ENCODE measurements around the gene IL21R. TPM values are rescaled to one million over a fixed set of nuclear protein-coding genes. Genes with fewer than 3 reads are reported as not detected.
A peak's percentile ranks its signal among the peaks of the same experiment; 100 is the strongest.
"Not testable (repeated sequence)": the region's sequence is repeated elsewhere in the genome, so short reads cannot be mapped to it uniquely, and the experiment has no call there.

The IL21R gene
- total and polyA plus RNA-seq, 2 experiments from 2014 or later, result not detected

- no peak overlapping the region for H3K27ac ChIP-seq
- H3K4me1 ChIP-seq (ENCODE audit: low read depth), result no peaks in the 10 kb centered on the region
- no peak for DNase-seq (ENCODE audit: low read depth in 1 of 2, low spot score in 1 of 2)
- no peaks in the 10 kb centered on the region for H3K36me3 ChIP-seq
- H3K9me3 ChIP-seq (ENCODE audit: low read depth), result no peaks in the 10 kb centered on the region
- no peaks in the 10 kb centered on the region for H3K27me3 ChIP-seq
- no peak overlapping the region for H3K4me3 ChIP-seq
- TF ChIP-seq CTCF (IDR thresholded peaks at IDR 0.05; ENCODE audit: low read depth, low read length), result no peak
Measured at GRCh38 chr16:27450196-27450549, 48.2 kb downstream of the IL21R start.

GRCh38 chr16:27452569-27453493, 50.9 kb downstream of the IL21R start:
- no peak for DNase-seq (ENCODE audit: low read depth in 1 of 2, low spot score in 1 of 2)

DNA sequence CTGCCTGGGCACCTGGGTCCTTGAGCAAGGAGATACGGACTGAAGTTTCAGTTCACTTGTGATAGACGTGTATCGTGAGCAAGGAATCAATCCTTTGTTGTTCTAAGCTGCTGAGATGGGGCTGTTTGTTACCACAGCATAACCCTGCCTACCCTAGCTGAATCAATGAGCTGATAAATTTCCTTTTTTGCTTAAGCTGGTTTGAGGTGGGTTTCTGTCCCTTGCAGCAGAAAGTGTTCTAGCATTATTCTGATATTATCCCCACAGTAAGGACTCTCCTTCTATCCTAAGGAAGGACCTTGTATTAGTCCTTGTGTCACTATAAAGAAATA, 51.5 kb downstream of the IL21R start:
- H3K9me3 ChIP-seq (ENCODE audit: low read depth), result no peaks in the 10 kb centered on the region
- H3K36me3 ChIP-seq, result no peaks in the 10 kb centered on the region
- H3K27me3 ChIP-seq, result no peaks in the 10 kb centered on the region
- no peaks in the 10 kb centered on the region for H3K4me1 ChIP-seq (ENCODE audit: low read depth)
- DNase-seq (ENCODE audit: low read depth in 1 of 2, low spot score in 1 of 2), result no peak
- no peak overlapping the region for H3K27ac ChIP-seq
- no peak overlapping the region for H3K4me3 ChIP-seq
- no peak for TF ChIP-seq CTCF (IDR thresholded peaks at IDR 0.05; ENCODE audit: low read depth, low read length)

More at GRCh38 chr16:27452569-27453493, 50.9 kb downstream of the IL21R start:
- no peaks in the 10 kb centered on the region for H3K36me3 ChIP-seq
- H3K4me3 ChIP-seq, result no peak overlapping the region
- H3K27ac ChIP-seq, result no peak overlapping the region
- H3K4me1 ChIP-seq (ENCODE audit: low read depth), result no peaks in the 10 kb centered on the region
- no peaks in the 10 kb centered on the region for H3K27me3 ChIP-seq
- no peak for TF ChIP-seq CTCF (IDR thresholded peaks at IDR 0.05; ENCODE audit: low read depth, low read length)
- H3K9me3 ChIP-seq (ENCODE audit: low read depth), result no peaks in the 10 kb centered on the region

GRCh38 chr16:27455700-27456099, 53.7 kb downstream of the IL21R start:
- Histone ChIP-seq H3K36me3 (peaks cover 3% of the 10 kb centered on the region), H3K4me3 (no peak overlapping the region), H3K27ac (no peak overlapping the region), H3K4me1 (ENCODE audit: low read depth) (no peaks in the 10 kb centered on the region), H3K9me3 (ENCODE audit: low read depth) (no peaks in the 10 kb centered on the region), H3K27me3 (no peaks in the 10 kb centered on the region)
- peak in 1 of 2 donors; percentile 54 for DNase-seq (ENCODE audit: low read depth in 1 of 2, low spot score in 1 of 2)
- TF ChIP-seq CTCF (IDR thresholded peaks at IDR 0.05; ENCODE audit: low read depth, low read length), result no peak

DNA sequence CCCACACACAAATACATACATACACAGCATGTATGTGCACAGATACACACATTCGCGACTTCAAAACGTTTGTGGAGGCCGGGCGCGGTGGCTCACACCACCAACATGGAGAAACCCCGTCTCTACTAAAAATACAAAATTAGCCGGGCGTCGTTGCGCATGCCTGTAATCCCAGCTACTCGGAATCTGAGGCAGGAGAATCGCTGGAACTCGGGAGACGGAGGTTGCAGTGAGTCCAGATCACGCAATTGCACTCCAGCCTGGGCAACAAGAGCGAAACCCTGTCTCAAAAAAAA, 55.6 kb downstream of the IL21R start:
- H3K27me3 ChIP-seq; DNase-seq (ENCODE audit: low read depth in 1 of 2, low spot score in 1 of 2); H3K27ac ChIP-seq; H3K9me3 ChIP-seq (ENCODE audit: low read depth); H3K4me1 ChIP-seq (ENCODE audit: low read depth); H3K4me3 ChIP-seq: not testable (repeated sequence)
- H3K36me3 ChIP-seq, result peaks cover 13% of the 10 kb centered on the region

DNA sequence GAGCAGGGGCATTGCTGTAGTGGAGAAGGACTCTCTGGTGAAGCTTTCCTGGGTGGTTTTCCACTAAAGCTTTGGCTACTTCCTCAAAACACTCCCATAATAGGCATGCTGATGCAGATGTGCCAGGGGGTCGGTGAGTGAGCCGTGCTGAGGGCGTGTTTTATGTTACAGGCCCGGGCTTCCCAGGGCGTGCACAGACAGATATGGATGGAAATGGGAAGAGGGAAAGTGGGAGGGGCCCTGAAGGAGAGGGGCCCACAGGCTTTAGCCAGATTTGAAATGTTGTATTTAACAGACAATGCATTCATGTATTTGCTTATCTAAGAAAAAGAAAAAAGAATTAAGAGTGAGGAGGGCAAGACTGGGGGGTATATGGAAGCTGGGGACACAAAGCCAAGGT, 56.3 kb downstream of the IL21R start:
- no peak for DNase-seq (ENCODE audit: low read depth in 1 of 2, low spot score in 1 of 2)
- Histone ChIP-seq H3K36me3 (peaks cover 16% of the 10 kb centered on the region), H3K4me1 (ENCODE audit: low read depth) (no peaks in the 10 kb centered on the region), H3K9me3 (ENCODE audit: low read depth) (no peaks in the 10 kb centered on the region), H3K4me3 (no peak overlapping the region), H3K27me3 (no peaks in the 10 kb centered on the region), H3K27ac (no peak overlapping the region)
- no peak for TF ChIP-seq CTCF (IDR thresholded peaks at IDR 0.05; ENCODE audit: low read depth, low read length)

Measured in cardiac muscle cell (in vitro differentiated cells and primary cell).